Spleen (tissue), 11 donors: ENCODE data around the gene TMEM218. TPM values are rescaled to one million over a fixed set of nuclear protein-coding genes. Genes with fewer than 3 reads are reported as not detected.

Experiments
- DNase-seq: peaks from one replicate; pipeline ENCODE4 v3.0.0-alpha.2; 2020
- H3K27ac ChIP-seq, 8 donors: fragments of 200-600 bp; sonication (generic) in 7 of 8; 1 replicate in 4 of 8; 2 replicates in 4 of 8; pipeline versions ENCODE4 v1.5.0 to v1.8.0; 2016 to 2021; ENCODE audit warnings: inconsistent platforms in 4 of 8, mild to moderate bottlenecking in 4 of 8, moderate library complexity in 1 of 8
- H3K27me3 ChIP-seq, 7 donors: fragments of 200-600 bp; sonication (generic) in 6 of 7; replicated peaks in 1 of 7; 1 replicate in 4 of 7; 2 replicates in 3 of 7; pipeline versions ENCODE4 v1.5.0 to v1.8.0; 2016 to 2021; ENCODE audit warnings: inconsistent platforms in 3 of 7, mild to moderate bottlenecking in 1 of 7
- H3K36me3 ChIP-seq, 6 donors: fragments of 200-600 bp; sonication (generic) in 5 of 6; 1 replicate in 4 of 6; 2 replicates in 2 of 6; pipeline versions ENCODE4 v1.5.0 to v1.8.0; 2016 to 2021; ENCODE audit warnings: inconsistent platforms in 2 of 6
- H3K4me1 ChIP-seq, 6 donors: fragments of 200-600 bp; sonication (generic) in 5 of 6; 1 replicate in 3 of 6; 2 replicates in 3 of 6; pipeline versions ENCODE4 v1.5.0 to v1.8.0; 2016 to 2021; ENCODE audit warnings: inconsistent platforms in 3 of 6
- H3K4me3 ChIP-seq, 8 donors: fragments of 200-600 bp; sonication (generic) in 7 of 8; 1 replicate in 4 of 8; 2 replicates in 4 of 8; pipeline versions ENCODE4 v1.5.0 to v1.8.0; 2016 to 2021; ENCODE audit warnings: inconsistent platforms in 4 of 8, mild to moderate bottlenecking in 4 of 8, moderate library complexity in 2 of 8
- H3K9me3 ChIP-seq, 8 donors: fragments of 200-600 bp; sonication (generic) in 7 of 8; 1 replicate in 4 of 8; 2 replicates in 4 of 8; pipeline versions ENCODE4 v1.5.0 to v1.8.0; 2016 to 2021; ENCODE audit warnings: inconsistent platforms in 4 of 8
- CTCF ChIP-seq, 11 experiments: fragments of 200-600 bp in 7 of 11; fragments of 450-650 bp in 4 of 11; sonication (generic) in 4 of 11; IDR thresholded peaks in 8 of 11; conservative IDR thresholded peaks in 3 of 11; 1 replicate in 7 of 11; 2 replicates in 4 of 11; pipeline versions ENCODE4 v1.4.0 to v1.8.0; 2016 to 2021; ENCODE audit warnings: antibody characterized with exemption in 11 of 11, inconsistent platforms in 4 of 11, mild to moderate bottlenecking in 1 of 11
- POLR2A ChIP-seq, 3 donors: fragments of 450-650 bp; IDR thresholded peaks; one replicate each; pipeline ENCODE4 v1.5.1; 2017; ENCODE audit warnings: antibody characterized with exemption in 3 of 3, mild to moderate bottlenecking in 1 of 3
- POLR2AphosphoS5 ChIP-seq, 3 donors: sonication (generic); formaldehyde crosslinking; IDR thresholded peaks; one replicate each; pipeline ENCODE4 v1.5.1; 2017; ENCODE audit warnings: antibody characterized with exemption in 3 of 3
- WGBS, 5 donors: extraction: QIAGEN DNeasy Blood & Tissue Kit in 3 of 5; methylation state at CpG; one replicate each; pipeline versions ENCODE4 v1.1.5 to v1.1.7; 2013 to 2018; 5-methylcytosine and 5-hydroxymethylcytosine counted together
- intact Hi-C: fragments of 100-400 bp; cut with DNase I; formaldehyde crosslinking; loops from one replicate; pipeline ENCODE4 v1.15.0; 2023; ENCODE audit warnings: low total_unique reads
- polyA plus RNA-seq, 3 donors: library from polyadenylated mRNA; stranded (reverse); fragments of 200-250 nt; gene quantifications; one replicate each; pipeline ENCODE4 v1.2.1, GENCODE V29; 2013
- total RNA-seq, 7 donors: library from RNA; depleted of rRNA in 3 of 7; stranded (reverse); fragments of >200 nt in 3 of 7; fragmentation: NEBNext Ultra II Directional in 4 of 7; extraction: Animal tissue kit (Norgen Biotek cat#: 25700) in 4 of 7; gene quantifications; one replicate each; pipeline versions ENCODE4 v1.1.0 to v1.2.1, GENCODE V29; 2016 to 2021
- donor health status: healthy with polysubstance abuse.
- donor health status: DM: no; HTN: no; CAD: no; lungs with moderate emphysema.
- donor health status: DM: no; HTN: no; CAD: no.
- donor health status: Bipolar disorder and iron deficiency.
- donor health status: healthy.
- donor health status: DM: no; HTN: no; CAD: no.
- donor health status: DM: yes; HTN: yes; CAD: no.

The TMEM218 gene
- total and polyA plus RNA-seq, 10 donors, result 12.0 to 34.7 (median 20.7) TPM

GRCh38 chr11:125083312-125084056 lies 27.9 kb downstream of the TMEM218 start:
- peaks cover 0 to 18% (median 0%) of the 10 kb centered on the region in 6 donors for H3K4me1 ChIP-seq
- intact Hi-C loops, result no loop called here
- TF ChIP-seq CTCF (IDR thresholded peaks at IDR 0.05 in 8 of 11, conservative IDR thresholded peaks at IDR 0.05 in 3 of 11), result no peak
- no peak for TF ChIP-seq POLR2A (IDR thresholded peaks at IDR 0.05)
- peak in 2 of 3 donors; percentile 21 to 52 for TF ChIP-seq POLR2AphosphoS5 (IDR thresholded peaks at IDR 0.05)
- peaks cover 0 to 87% (median 0%) of the 10 kb centered on the region in 6 donors for H3K36me3 ChIP-seq
- H3K27ac ChIP-seq, result peak overlapping the region in 6 of 8 donors; percentile 54 to 76 (median 58)
- no peak overlapping the region for H3K4me3 ChIP-seq
- H3K9me3 ChIP-seq, result no peaks in the 10 kb centered on the region
- H3K27me3 ChIP-seq, result peaks cover 0 to 3% (median 0%) of the 10 kb centered on the region in 7 donors
- DNase-seq, result no peak
- 69 to 82% (median 76%) methylated on average over 11 of the region's 11 CpGs for WGBS, 5 donors

- no peak for DNase-seq
- intact Hi-C loops, result no loop called here
- TF ChIP-seq CTCF (IDR thresholded peaks at IDR 0.05 in 8 of 11, conservative IDR thresholded peaks at IDR 0.05 in 3 of 11) (no peak), POLR2A (IDR thresholded peaks at IDR 0.05) (no peak), POLR2AphosphoS5 (IDR thresholded peaks at IDR 0.05) (peak in 1 of 3 donors; percentile 57)
- 69 to 81% (median 80%) methylated on average over 10 of the region's 10 CpGs for WGBS, 5 donors
- H3K27ac ChIP-seq, result peak overlapping the region in 6 of 8 donors; percentile 54 to 76 (median 58)
- peaks cover 0 to 3% (median 0%) of the 10 kb centered on the region in 7 donors for H3K27me3 ChIP-seq
- H3K4me1 ChIP-seq, result peaks cover 0 to 18% (median 0%) of the 10 kb centered on the region in 6 donors
- no peaks in the 10 kb centered on the region for H3K9me3 ChIP-seq
- H3K36me3 ChIP-seq, result peaks cover 0 to 80% (median 0%) of the 10 kb centered on the region in 6 donors
- H3K4me3 ChIP-seq, result no peak overlapping the region
Measured at GRCh38 chr11:125082611-125083311, 28.7 kb downstream of the TMEM218 start.

- TF ChIP-seq CTCF (IDR thresholded peaks at IDR 0.05 in 8 of 11, conservative IDR thresholded peaks at IDR 0.05 in 3 of 11), result no peak
- no peak for TF ChIP-seq POLR2A (IDR thresholded peaks at IDR 0.05)
- TF ChIP-seq POLR2AphosphoS5 (IDR thresholded peaks at IDR 0.05), result no peak
- Histone ChIP-seq H3K36me3 (peaks cover 0 to 85% (median 0%) of the 10 kb centered on the region in 6 donors), H3K4me3 (no peak overlapping the region), H3K9me3 (no peaks in the 10 kb centered on the region), H3K27me3 (peaks cover 0 to 3% (median 0%) of the 10 kb centered on the region in 7 donors), H3K27ac (peak overlapping the region in 2 of 8 donors; percentile 62 to 76), H3K4me1 (peaks cover 0 to 22% (median 0%) of the 10 kb centered on the region in 6 donors)
- DNase-seq, result no peak
- intact Hi-C loops, result no loop called here
- 86 to 94% (median 90%) methylated on average over 5 of the region's 5 CpGs for WGBS, 5 donors
Measured at GRCh38 chr11:125082040-125082439, 29.4 kb downstream of the TMEM218 start.
